ENCODE measurements around the gene MAPK11. TPM values are rescaled to one million over a fixed set of nuclear protein-coding genes. Genes with fewer than 3 reads are reported as not detected.

The MAPK11 gene
- total and polyA plus RNA-seq, 2 donors from 2014 or later = 11.4 to 18.3 TPM

DNA sequence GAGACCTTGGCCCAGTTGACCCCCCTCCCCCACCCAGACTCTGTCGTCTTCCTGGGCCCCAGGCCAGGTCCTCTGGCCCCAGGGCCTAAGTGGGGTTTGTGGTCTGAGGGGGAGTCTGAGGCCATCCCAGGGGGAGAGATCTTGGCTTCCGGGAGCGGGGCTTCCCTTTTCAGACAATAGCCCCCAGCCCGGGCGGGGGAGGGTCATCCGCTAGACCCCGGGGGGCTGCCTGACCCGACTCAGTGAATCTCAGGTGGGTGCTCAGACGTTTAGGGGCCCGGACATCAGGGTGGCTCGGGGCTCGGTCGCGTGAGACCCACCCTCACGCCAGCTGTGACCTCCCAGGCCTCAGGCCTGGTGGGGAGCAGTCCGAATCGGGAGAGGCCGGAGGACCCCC lies 609 bp downstream of the MAPK11 start:
- no peaks in the 10 kb centered on the region for H3K36me3 ChIP-seq (ENCODE audit: control insufficient read depth in 2 of 3, insufficient read depth in 3 of 3, low read length in 3 of 3)
- no peak overlapping the region for H3K4me3 ChIP-seq (ENCODE audit: low read length in 3 of 3)
- peaks cover 0 to 25% (median 4%) of the 10 kb centered on the region in 3 donors for H3K4me1 ChIP-seq (ENCODE audit: control insufficient read depth in 2 of 3, insufficient read depth in 2 of 3, low read depth in 1 of 3, low read length in 3 of 3)
- no peaks in the 10 kb centered on the region for H3K27me3 ChIP-seq (ENCODE audit: control insufficient read depth, insufficient read depth, low read length)
- H3K27ac ChIP-seq (ENCODE audit: low read depth in 2 of 2, low read length in 2 of 2) = no peak overlapping the region
- DNase-seq (peak in 1 of 5 donors; percentile 38), FAIRE-seq (no peak)
- no peaks in the 10 kb centered on the region for H3K9me3 ChIP-seq (ENCODE audit: control insufficient read depth in 2 of 3, insufficient read depth in 1 of 3, low read length in 3 of 3)
- peak overlapping the region in 1 of 3 donors; percentile 3 for H3K9ac ChIP-seq (ENCODE audit: low read length in 3 of 3)
- intact Hi-C loops (cut with DNase I) = no loop called here
- TF ChIP-seq, protein P1, sequence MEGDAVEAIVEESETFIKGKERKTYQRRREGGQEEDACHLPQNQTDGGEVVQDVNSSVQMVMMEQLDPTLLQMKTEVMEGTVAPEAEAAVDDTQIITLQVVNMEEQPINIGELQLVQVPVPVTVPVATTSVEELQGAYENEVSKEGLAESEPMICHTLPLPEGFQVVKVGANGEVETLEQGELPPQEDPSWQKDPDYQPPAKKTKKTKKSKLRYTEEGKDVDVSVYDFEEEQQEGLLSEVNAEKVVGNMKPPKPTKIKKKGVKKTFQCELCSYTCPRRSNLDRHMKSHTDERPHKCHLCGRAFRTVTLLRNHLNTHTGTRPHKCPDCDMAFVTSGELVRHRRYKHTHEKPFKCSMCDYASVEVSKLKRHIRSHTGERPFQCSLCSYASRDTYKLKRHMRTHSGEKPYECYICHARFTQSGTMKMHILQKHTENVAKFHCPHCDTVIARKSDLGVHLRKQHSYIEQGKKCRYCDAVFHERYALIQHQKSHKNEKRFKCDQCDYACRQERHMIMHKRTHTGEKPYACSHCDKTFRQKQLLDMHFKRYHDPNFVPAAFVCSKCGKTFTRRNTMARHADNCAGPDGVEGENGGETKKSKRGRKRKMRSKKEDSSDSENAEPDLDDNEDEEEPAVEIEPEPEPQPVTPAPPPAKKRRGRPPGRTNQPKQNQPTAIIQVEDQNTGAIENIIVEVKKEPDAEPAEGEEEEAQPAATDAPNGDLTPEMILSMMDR (IDR thresholded peaks at IDR 0.05; ENCODE audit: borderline replicate concordance, extremely low read depth, insufficient read depth) = no peak

DNA sequence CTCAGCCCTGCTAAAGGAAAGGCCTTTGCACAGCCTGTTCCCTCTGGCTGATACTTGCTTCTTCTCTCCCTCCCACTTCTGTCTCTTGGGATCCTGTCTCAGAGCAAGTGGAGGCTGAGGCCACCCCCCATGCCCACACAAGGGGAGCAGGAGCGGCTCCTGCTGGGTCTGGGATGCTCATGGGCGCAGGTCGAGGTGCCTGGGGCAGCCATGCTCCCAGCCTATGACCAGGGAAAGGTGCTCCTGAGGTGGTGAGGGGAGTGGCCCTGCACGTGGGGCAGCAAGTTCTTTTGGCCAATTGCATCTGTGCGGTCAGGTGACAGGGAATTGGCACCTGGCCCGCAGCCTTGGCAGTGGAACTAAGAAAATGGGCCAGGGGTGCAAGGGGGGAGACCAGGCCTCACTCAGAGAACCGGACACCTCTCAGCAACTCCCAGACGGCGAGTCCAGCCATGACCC lies 1.5 kb downstream of the MAPK11 start:
- DNase-seq = peak in 1 of 5 donors; percentile 54
- intact Hi-C loops (cut with DNase I) = no loop called here
- H3K27me3 ChIP-seq (ENCODE audit: control insufficient read depth, insufficient read depth, low read length) = no peaks in the 10 kb centered on the region
- no peak overlapping the region for H3K9ac ChIP-seq (ENCODE audit: low read length in 3 of 3)
- FAIRE-seq = no peak
- no peak overlapping the region for H3K4me3 ChIP-seq (ENCODE audit: low read length in 3 of 3)
- TF ChIP-seq, protein P1 (IDR thresholded peaks at IDR 0.05; ENCODE audit: borderline replicate concordance, extremely low read depth, insufficient read depth) = no peak
- no peaks in the 10 kb centered on the region for H3K36me3 ChIP-seq (ENCODE audit: control insufficient read depth in 2 of 3, insufficient read depth in 3 of 3, low read length in 3 of 3)
- no peaks in the 10 kb centered on the region for H3K9me3 ChIP-seq (ENCODE audit: control insufficient read depth in 2 of 3, insufficient read depth in 1 of 3, low read length in 3 of 3)
- H3K4me1 ChIP-seq (ENCODE audit: control insufficient read depth in 2 of 3, insufficient read depth in 2 of 3, low read depth in 1 of 3, low read length in 3 of 3) = peaks cover 0 to 25% (median 4%) of the 10 kb centered on the region in 3 donors
- no peak overlapping the region for H3K27ac ChIP-seq (ENCODE audit: low read depth in 2 of 2, low read length in 2 of 2)

DNA sequence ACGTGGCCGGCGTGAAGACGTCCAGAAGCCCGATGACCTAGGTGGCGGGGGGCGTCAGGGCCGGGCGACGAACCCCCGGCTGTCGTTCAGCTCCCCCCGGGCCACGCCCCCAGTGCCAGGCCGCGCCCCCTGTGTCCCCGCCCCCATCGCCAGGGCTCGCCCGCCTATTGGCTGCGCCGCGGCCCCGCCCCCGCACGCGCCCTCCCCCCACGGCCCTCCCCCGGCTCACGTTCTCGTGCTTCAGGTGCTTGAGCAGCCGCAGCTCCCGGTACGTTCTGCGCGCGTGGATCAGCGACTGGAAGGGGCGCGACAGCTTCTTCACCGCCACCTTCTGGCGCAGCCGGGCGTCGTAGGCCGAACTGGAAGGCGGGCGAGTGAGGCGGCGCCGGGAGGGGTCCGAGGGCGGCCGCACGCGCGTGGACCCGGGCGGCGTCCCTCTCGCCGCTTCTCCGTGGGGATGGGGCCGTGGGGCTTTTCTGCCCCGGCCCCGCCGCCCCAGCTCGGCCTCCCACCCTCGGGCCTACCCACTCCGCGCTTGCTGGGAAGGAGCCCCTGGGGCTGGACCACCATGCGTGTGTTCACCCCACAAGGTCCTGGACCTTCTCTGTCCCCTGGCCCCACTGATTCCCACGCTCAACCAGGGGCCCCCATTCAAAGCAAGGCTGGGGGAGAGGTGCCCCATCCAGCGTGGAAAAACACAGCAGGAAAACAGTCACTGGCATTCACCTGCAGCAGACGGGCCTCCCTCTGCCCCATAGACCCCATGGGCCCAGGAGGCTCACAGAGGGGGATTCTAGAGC lies 2.4 kb downstream of the MAPK11 start:
- Histone ChIP-seq H3K9me3 (ENCODE audit: control insufficient read depth in 2 of 3, insufficient read depth in 1 of 3, low read length in 3 of 3) (no peaks in the 10 kb centered on the region), H3K4me1 (ENCODE audit: control insufficient read depth in 2 of 3, insufficient read depth in 2 of 3, low read depth in 1 of 3, low read length in 3 of 3) (peaks cover 0 to 26% (median 4%) of the 10 kb centered on the region in 3 donors), H3K36me3 (ENCODE audit: control insufficient read depth in 2 of 3, insufficient read depth in 3 of 3, low read length in 3 of 3) (no peaks in the 10 kb centered on the region), H3K27me3 (ENCODE audit: control insufficient read depth, insufficient read depth, low read length) (no peaks in the 10 kb centered on the region), H3K27ac (ENCODE audit: low read depth in 2 of 2, low read length in 2 of 2) (no peak overlapping the region), H3K4me3 (ENCODE audit: low read length in 3 of 3) (peak overlapping the region in 1 of 3 donors; percentile 13), H3K9ac (ENCODE audit: low read length in 3 of 3) (no peak overlapping the region)
- DNase-seq = peak in 4 of 5 donors; percentile 67 to 87 (median 76)
- no peak for FAIRE-seq
- intact Hi-C loops (cut with DNase I) = no loop called here
- TF ChIP-seq, protein P1 (IDR thresholded peaks at IDR 0.05; ENCODE audit: borderline replicate concordance, extremely low read depth, insufficient read depth) = peak; percentile 36

Data from kidney (tissue), 14 donors.